Gastroesophageal sphincter (tissue), 4 donors: Measurements from ENCODE around the gene CDC42BPA. TPM values are rescaled to one million over a fixed set of nuclear protein-coding genes. Genes with fewer than 3 reads are reported as not detected.

Source experiments
- ATAC-seq: fragments of 150-250 bp; one replicate; pipeline ENCODE4 v1.9.1; 2016; ENCODE audit warnings: mild to moderate bottlenecking, moderate library complexity
- H3K27ac ChIP-seq, 4 donors: fragments of 200-600 bp; sonication (generic) in 3 of 4; 1 replicate in 3 of 4; 2 replicates in 1 of 4; pipeline ENCODE4 v1.5.1; 2016 to 2019
- H3K27me3 ChIP-seq: fragments of 200-600 bp; sonication (generic); one replicate; pipeline ENCODE4 v1.5.1; 2019
- H3K36me3 ChIP-seq, 2 donors: fragments of 200-600 bp; sonication (generic); one replicate each; pipeline ENCODE4 v1.5.1; 2019; ENCODE audit warnings: control low read depth in 1 of 2
- H3K4me1 ChIP-seq, 3 donors: fragments of 200-600 bp; sonication (generic); 1 replicate in 2 of 3; 2 replicates in 1 of 3; pipeline ENCODE4 v1.5.1; 2016 to 2019; ENCODE audit warnings: control low read depth in 2 of 3
- H3K4me3 ChIP-seq, 2 donors: fragments of 200-600 bp; sonication (generic); one replicate each; pipeline ENCODE4 v1.5.1; 2019; ENCODE audit warnings: mild to moderate bottlenecking in 1 of 2, moderate library complexity in 1 of 2
- H3K9me3 ChIP-seq, 3 donors: fragments of 200-600 bp; sonication (generic); one replicate each; pipeline ENCODE4 v1.5.1; 2017 to 2019; ENCODE audit warnings: control low read depth in 2 of 3
- CTCF ChIP-seq, 4 experiments: fragments of 200-600 bp in 2 of 4; fragments of 450-650 bp in 2 of 4; sonication (generic) in 1 of 4; IDR thresholded peaks; one replicate each; pipeline ENCODE4 v1.5.1; 2017 to 2019; ENCODE audit warnings: antibody characterized with exemption in 4 of 4, mild to moderate bottlenecking in 2 of 4, moderate library complexity in 2 of 4
- EP300 ChIP-seq: sonication (generic); formaldehyde crosslinking; IDR thresholded peaks from one replicate; pipeline ENCODE4 v1.6.1; 2017; ENCODE audit warnings: antibody characterized with exemption, mild to moderate bottlenecking
- POLR2A ChIP-seq, 2 donors: fragments of 450-650 bp; IDR thresholded peaks; one replicate each; pipeline ENCODE4 v1.6.1; 2017; ENCODE audit warnings: antibody characterized with exemption in 2 of 2, mild to moderate bottlenecking in 2 of 2, moderate library complexity in 1 of 2
- POLR2AphosphoS5 ChIP-seq: sonication (generic); formaldehyde crosslinking; IDR thresholded peaks from one replicate; pipeline ENCODE4 v1.6.1; 2017; ENCODE audit warnings: antibody characterized with exemption
- WGBS, 2 donors: methylation state at CpG; one replicate each; pipeline ENCODE4 v1.1.5; 2018; ENCODE audit warnings: low coverage in 1 of 2; 5-methylcytosine and 5-hydroxymethylcytosine counted together
- total RNA-seq, 4 donors: library from RNA; depleted of rRNA; stranded (reverse); fragments of >200 nt; gene quantifications; one replicate each; pipeline ENCODE4 v1.1.0, GENCODE V29; 2016

Gene CDC42BPA
- total RNA-seq, 4 donors from 2014 or later: 60.7 to 92.1 (median 74.1) TPM

GRCh38 chr1:227035316-227035715 is 283.0 kb downstream of the CDC42BPA start:
- Histone ChIP-seq H3K36me3 (peaks cover 4 to 65% of the 10 kb centered on the region in 2 donors), H3K27ac (no peak overlapping the region), H3K27me3 (no peaks in the 10 kb centered on the region), H3K9me3 (no peaks in the 10 kb centered on the region), H3K4me3 (no peak overlapping the region), H3K4me1 (peaks cover 0 to 5% (median 0%) of the 10 kb centered on the region in 3 donors)
- WGBS, 2 donors: 67 to 71% methylated on average over 2 of the region's 2 CpGs
- no peak for TF ChIP-seq POLR2A (IDR thresholded peaks at IDR 0.05)
- TF ChIP-seq CTCF (IDR thresholded peaks at IDR 0.05): no peak
- TF ChIP-seq EP300: no peak
- no peak for ATAC-seq

- H3K4me3 ChIP-seq: no peak overlapping the region
- H3K36me3 ChIP-seq: peaks cover 3 to 67% of the 10 kb centered on the region in 2 donors
- H3K27ac ChIP-seq: no peak overlapping the region
- peaks cover 0 to 5% (median 0%) of the 10 kb centered on the region in 3 donors for H3K4me1 ChIP-seq
- TF ChIP-seq POLR2AphosphoS5: no peak
- no peak for TF ChIP-seq POLR2A (IDR thresholded peaks at IDR 0.05)
- TF ChIP-seq CTCF (IDR thresholded peaks at IDR 0.05): no peak
- TF ChIP-seq EP300: no peak
- 29 to 100% methylated on average over 1 to 2 of the region's 2 CpGs for WGBS, 2 donors
- no peaks in the 10 kb centered on the region for H3K9me3 ChIP-seq
- no peaks in the 10 kb centered on the region for H3K27me3 ChIP-seq
- no peak for ATAC-seq
Observed at GRCh38 chr1:227033880-227034279, 284.4 kb downstream of the CDC42BPA start.

GRCh38 chr1:227032396-227032795 is 285.9 kb downstream of the CDC42BPA start:
- TF ChIP-seq EP300: no peak
- TF ChIP-seq CTCF (IDR thresholded peaks at IDR 0.05): no peak
- no peak for TF ChIP-seq POLR2A (IDR thresholded peaks at IDR 0.05)
- TF ChIP-seq POLR2AphosphoS5: no peak
- H3K27me3 ChIP-seq: no peaks in the 10 kb centered on the region
- ATAC-seq: no peak
- no peaks in the 10 kb centered on the region for H3K9me3 ChIP-seq
- WGBS, 2 donors: 94% methylated on average over 2 of the region's 3 CpGs
- H3K36me3 ChIP-seq: peaks cover 6 to 70% of the 10 kb centered on the region in 2 donors
- H3K4me1 ChIP-seq: peaks cover 0 to 3% (median 0%) of the 10 kb centered on the region in 3 donors
- H3K27ac ChIP-seq: no peak overlapping the region
- no peak overlapping the region for H3K4me3 ChIP-seq

GRCh38 chr1:227016990-227017389 is 301.3 kb downstream of the CDC42BPA start:
- no peak for ATAC-seq
- no peak overlapping the region for H3K27ac ChIP-seq
- no peaks in the 10 kb centered on the region for H3K27me3 ChIP-seq
- H3K9me3 ChIP-seq: peaks cover 0 to 7% (median 0%) of the 10 kb centered on the region in 3 donors
- no peak for TF ChIP-seq EP300
- TF ChIP-seq CTCF (IDR thresholded peaks at IDR 0.05): no peak
- no peak for TF ChIP-seq POLR2A (IDR thresholded peaks at IDR 0.05)
- no peak for TF ChIP-seq POLR2AphosphoS5
- no peaks in the 10 kb centered on the region for H3K4me1 ChIP-seq
- H3K4me3 ChIP-seq: no peak overlapping the region
- peaks cover 0 to 76% of the 10 kb centered on the region in 2 donors for H3K36me3 ChIP-seq
- WGBS, 2 donors: 80 to 94% methylated on average over 3 of the region's 3 CpGs

- H3K4me3 ChIP-seq: no peak overlapping the region
Observed at GRCh38 chr1:227010645-227011044, 307.6 kb downstream of the CDC42BPA start.

More at GRCh38 chr1:227010645-227011044, 307.6 kb downstream of the CDC42BPA start:
- no peak for TF ChIP-seq POLR2A (IDR thresholded peaks at IDR 0.05)
- TF ChIP-seq EP300: no peak
- no peak for TF ChIP-seq CTCF (IDR thresholded peaks at IDR 0.05)
- TF ChIP-seq POLR2AphosphoS5: no peak
- no peak for ATAC-seq
- Histone ChIP-seq H3K27me3 (no peaks in the 10 kb centered on the region), H3K4me1 (no peaks in the 10 kb centered on the region), H3K9me3 (no peaks in the 10 kb centered on the region), H3K36me3 (peaks cover 0 to 33% of the 10 kb centered on the region in 2 donors), H3K27ac (no peak overlapping the region)
- 92 to 98% methylated on average over 2 to 5 of the region's 5 CpGs for WGBS, 2 donors
